Stimulated activated CD4-positive, alpha-beta T cell treated with anti-CD3 and anti-CD28 coated beads, Interleukin-12 subunit alpha, Interleukin-12 subunit beta, amount 100 ng/mL, for 24 hours (primary cell): ENCODE data around the gene ZFHX2.
A peak's percentile ranks its signal among the peaks of the same experiment; 100 is the strongest.

Source experiments
- DNase-seq, 2 experiments: peaks; one replicate each; pipeline ENCODE4 v3.0.0-alpha.2; 2020; ENCODE audit warnings: low read depth in 2 of 2

ZFHX2 gene

DNA sequence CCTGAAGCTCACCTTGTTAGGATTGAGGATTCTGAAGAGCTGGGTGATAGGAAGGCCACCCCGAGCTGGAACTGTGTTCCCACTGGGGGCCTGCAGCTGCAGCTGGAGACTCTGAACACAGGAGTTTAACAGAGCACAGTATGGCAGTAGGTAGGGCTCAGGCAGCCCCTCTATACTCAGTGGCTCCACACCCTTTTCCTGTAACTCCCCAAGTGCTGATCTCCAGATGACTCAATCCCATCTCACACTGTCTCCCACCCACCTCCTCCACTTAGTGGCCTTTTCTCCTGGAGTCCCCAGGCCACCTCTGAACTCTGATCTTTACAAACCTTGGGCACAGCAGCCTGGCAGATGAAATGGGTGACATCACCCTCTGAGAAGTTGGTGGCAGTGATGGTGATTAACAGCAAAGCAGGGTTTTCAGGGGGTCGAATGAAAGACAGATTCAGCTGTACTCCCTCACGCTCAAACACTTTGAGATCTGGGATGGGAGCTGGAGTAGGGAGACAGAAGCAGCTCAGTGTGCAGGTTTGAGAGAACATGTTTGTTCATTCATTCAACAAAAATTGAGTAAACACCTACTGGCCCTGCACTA, 8.5 kb upstream of the ZFHX2 start:
- DNase-seq: no peak

DNA sequence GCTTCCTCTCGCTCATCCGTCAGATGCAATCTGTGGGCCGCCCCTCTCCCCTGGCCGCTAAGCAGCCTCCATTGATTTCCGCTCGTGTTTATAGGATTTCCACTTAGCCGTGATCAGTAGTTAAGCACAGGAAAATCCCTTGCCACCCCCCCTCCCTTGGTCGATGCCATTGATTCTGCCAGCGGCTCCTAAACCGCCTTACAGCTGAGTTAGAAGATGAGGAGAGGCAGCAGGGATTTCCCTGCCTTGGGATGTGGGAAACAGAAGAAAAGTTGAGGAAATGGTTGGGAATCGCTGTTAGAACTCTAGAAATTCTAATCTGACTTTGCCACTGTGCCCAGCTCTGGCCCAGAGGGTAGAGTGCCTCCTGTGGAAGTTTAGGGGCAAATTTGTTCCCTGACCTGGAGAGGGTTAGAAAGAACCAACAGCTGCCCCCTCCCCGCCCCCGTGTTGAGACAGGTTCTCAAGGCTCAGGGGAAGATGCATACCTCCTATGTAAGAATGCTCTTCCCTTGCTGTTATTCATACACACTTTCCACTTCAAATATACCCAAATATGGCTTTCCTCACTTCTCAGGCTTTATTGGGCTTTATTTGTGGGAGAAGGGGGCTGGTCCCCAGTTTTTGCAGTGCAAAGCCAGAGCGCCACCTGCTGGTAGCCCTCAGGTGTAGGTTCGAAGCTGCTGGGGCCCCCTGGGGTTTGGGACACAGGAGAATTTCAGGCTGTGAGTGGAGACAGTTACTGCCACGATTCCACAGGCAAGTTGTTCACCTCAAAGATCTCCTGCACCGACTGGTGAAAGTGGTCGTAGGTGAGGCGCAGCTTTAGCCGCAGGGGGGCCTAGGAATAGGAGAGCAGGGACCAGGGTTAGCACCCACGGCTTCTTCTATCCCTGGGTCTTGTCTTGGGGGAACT, 7.7 kb upstream of the ZFHX2 start:
- peak in 1 of 2 experiments; percentile 63 for DNase-seq

DNA sequence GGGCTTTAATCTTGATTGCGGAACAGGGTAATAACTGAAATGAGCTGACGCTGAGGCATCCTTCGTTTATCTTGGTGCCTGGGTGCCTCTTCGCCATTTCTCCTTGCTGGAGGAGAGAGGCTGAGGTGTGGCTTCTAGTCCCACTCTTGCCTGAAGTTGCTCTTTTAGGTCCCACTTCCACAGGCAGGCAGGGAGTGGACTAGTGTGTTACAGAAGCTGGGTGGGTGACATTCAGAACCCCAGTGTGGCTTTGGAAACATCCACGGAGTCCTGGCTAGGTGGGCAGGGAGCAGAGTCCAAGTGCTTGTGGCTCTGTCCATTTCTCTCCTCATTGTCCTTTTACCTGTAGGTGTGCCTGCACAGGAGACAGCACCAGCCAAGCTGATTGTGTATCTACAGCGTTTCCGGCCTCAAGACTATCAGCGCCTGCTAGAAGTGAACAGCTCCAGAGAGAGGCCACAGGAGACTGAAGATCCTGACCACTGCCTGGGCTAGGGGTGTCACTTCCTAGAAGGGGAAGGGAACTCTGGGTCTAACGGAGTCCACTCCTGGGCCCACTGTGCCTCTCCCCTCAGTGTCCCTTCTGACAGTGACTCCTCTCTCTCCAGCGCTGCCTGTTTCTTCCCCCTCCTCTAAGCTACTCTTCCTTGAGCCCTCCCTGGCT, 6.9 kb upstream of the ZFHX2 start:
- DNase-seq: no peak

DNA sequence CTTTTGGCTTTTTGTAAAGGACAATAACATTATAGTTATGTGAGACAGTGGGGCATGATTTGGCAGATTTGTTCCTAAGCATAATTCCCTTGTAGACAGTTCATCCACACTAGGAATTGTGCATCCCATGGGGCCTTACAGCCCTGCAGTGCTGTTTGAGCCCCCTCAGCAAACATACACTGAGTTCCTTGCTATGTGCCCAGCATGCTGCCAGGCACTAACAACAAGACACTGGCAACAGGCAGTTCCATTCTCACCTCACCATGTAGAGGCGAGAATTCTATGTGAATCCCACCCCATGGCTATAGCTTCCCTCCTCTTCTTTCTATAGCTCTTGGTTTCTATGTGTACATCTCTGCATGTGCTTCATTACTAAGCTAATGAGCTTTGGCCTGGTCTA, 6.4 kb upstream of the ZFHX2 start:
- DNase-seq: no peak

DNA sequence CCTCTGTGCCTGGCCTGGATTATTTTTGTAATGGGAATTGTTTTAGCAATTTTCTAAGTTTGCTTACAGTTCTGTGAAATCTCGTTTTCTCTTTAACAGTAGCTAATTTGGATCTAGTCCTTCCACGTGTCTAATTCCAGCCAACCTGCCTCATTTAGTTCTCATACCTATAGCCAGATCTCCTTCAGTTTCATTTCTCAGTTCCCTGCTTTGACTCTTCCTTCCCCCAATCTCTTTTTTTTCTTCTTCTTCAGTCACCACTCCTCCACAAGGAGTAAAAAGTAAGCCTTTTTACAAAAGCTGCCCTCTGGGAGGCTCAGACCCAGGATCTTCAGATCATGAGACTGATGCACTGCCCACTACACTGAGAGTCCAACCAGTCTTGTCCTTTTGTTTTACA, 6.0 kb upstream of the ZFHX2 start:
- no peak for DNase-seq

DNA sequence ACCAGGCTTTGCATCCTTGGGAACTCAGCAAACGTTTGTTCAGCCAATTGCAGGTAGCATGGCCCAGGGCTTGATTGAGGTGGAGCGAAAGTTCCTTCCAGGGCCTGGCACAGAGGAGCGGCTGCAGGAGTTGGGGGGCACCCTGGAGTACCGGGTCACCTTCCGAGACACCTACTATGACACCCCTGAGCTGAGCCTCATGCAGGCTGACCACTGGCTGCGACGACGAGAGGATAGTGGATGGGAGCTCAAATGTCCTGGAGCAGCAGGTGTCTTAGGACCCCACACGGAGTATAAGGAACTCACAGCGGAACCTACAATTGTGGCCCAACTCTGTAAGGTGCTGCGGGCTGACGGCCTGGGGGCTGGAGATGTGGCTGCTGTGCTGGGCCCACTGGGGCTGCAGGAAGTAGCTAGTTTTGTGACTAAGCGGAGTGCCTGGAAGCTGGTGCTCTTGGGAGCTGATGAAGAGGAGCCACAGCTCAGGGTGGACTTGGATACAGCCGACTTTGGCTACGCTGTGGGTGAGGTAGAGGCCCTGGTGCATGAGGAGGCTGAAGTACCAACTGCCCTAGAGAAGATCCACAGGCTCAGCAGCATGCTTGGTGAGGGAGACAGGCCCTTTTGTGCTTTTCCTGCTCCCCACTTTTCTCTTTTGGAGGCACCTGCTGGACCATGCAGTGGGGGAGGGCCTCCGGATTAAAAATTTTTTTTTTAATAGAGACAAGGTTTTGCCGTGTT, 5.3 kb upstream of the ZFHX2 start:
- DNase-seq: no peak

DNA sequence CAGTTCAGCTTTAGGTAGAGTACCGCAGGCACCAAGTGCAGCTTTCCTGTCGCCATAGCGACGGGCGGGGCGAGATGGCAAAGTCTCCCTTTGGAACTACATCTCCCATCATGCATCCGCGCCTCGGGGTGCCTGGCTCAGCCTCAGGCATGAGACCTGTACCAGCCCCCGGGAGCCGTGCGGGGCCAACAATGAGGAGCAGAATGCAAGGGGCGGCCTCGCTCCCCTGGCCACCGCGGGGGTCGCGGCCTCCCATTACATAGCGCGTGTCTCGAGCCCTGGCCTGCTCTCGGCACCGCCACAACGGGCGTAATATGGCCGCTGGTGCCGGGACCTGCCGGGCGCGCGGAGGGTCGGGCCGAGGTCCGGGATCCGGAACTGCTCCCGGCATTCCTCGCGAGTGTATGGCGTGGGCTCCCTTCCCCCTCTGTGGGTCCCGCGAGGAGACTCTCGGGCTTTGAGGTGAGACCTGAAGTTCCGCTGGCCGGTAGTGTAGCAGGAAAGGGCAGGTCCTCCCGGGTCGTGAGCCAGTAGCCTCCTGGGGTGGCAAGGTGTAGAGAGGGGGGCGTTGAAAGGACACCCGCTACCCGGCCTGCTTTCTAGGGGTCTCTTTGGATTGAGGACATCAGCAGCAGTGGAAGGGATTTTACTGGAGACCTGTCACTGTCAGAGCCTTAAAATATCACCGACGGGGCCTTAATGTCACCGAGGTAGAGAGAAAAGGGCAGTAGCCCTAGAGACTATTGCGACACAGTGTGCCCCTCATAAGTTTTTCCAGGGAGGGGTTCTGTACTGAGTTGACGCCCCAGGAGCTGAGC, 4.5 kb upstream of the ZFHX2 start, which contains the start of gene THTPA:
THTPA (plus strand) TSS at position 390 of the 818 bp plus-strand sequence. CDS start 487 bp downstream, outside the sequence.
- peak; percentile 84 to 92 for DNase-seq

DNA sequence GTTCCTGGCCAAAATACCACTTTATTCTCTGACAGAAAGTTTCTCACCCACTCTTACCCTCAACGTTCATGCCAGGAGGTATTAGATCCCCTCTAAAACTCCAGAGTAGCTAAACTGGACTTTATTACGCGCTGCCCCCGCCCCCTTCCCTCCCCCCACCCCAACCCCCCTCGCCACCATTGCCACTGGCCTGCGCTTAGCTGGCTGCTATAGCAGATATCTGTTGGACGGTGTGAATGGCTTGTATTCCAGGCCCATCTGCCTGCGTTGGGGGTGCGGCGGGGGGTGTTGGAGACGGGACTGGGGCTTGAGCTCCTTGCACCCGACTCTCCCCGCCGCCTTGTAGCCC, 3.9 kb upstream of the ZFHX2 start:
- no peak for DNase-seq

DNA sequence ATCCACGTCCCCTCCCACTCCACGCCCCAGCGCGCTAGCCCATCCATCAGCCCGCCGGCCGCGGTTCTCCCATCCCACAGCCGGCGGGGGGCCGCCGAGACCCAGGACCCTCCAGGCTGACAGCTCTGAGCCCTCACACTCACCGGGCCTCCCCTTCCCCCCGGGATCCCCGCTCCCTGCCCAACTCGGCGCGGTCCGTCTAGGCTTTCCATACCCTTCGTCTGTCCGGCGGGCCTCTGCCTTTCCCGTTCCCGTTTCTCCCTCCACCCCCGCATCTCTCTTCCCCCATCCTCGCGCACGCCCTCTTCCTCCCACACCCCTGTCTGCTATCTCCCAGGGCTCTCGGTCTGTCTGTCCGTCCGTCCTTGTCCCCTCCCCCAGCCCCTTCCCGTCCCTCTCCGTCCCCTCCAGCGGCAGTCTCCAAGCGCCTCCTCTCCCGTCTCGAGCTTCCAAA, 726 bp downstream of the ZFHX2 start:
- no peak for DNase-seq

DNA sequence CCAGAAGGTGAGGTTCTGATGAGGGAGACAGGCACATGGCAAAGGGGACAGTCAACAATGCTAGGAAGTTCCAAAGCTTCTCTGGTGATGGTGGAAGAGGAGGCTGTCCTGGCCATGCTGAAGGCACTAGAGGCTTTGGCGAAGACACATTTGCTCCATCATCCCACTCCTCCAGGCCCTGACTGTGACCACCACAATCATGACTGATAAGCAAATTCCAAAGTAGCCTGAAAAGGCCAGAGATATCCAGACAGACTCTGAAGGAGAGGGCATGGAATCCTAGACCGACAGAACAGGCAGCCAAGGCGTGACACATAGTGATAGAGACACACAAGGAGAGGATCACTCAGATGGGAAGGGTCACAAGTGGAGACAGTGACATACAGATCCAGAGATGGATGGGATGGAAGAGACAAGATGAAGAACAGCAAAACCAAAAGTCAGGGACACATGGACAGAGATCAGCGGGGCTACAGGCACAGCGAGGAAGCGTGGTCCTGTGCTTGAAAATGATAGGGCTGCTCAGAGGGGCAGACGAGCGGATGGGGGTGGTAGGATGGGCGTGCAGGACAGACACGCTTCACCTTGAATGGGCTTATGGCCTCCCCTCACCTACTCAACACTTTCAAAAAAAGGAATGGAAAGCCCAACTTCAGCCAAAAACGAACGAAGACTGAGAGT, 1.3 kb downstream of the ZFHX2 start:
- DNase-seq: no peak

DNA sequence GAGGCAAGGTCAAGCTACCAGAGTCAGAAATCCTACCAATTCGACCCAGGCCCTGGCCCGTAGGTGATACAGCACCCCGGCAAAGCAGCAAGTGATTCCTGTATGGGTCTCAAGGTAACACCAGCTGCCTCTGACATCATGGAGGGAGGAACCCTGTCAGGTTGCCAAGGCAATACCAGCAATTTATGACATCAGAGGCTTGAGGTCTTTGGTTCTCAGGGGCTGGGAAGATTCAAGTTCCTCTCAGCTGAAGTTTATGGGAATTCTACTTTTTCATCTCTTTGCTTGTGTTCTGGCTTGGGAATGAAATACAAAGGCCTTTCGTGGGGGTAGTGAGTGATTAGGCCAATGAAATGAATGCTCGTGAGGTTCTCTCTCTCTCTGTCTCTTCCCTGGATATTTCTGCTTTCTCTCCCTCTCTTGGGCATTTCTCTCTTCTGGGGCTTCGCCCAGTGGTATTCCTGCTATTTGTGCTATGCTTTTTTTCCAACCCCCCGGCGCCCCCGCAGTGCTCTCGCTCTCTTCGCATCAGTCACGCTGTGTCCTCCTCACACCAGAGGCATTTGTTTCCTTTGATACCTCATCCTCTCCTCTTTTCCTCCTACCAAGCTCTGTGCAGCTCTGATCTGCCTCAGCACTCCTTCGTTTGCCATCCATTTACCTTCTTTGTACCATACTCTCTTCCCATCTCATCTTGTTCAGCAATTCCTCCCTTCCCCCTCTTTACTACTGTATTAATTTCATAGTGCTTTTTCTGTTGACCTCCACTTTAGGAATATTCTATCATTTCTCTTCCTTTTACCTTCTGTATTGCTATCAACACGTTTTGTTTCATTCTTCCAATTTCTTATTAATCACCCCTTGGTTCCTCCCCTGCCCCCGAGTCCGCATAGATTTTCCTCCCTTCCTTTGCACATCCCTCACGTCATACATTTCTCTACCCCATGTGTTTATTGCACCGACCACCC, 2.9 kb downstream of the ZFHX2 start:
- DNase-seq: no peak

DNA sequence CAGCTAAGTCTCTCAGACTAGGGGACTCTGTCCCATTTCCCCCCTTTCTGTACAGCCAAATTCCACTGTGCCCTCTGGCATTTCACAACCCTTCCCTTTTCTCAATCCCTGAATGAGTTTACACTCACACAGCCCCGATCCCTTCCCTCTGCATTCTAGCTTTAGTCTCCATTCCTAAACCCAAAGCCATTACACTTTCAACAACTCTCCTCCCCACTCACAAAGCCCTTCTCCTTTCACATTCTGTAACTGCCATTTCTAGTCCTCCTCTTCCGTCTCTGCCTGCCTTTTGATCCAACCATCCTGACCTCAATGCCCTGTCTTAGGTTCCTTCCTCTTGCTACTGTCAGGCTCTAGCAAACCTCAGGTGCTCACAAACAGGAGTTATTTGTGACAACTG, 3.6 kb downstream of the ZFHX2 start:
- no peak for DNase-seq

DNA sequence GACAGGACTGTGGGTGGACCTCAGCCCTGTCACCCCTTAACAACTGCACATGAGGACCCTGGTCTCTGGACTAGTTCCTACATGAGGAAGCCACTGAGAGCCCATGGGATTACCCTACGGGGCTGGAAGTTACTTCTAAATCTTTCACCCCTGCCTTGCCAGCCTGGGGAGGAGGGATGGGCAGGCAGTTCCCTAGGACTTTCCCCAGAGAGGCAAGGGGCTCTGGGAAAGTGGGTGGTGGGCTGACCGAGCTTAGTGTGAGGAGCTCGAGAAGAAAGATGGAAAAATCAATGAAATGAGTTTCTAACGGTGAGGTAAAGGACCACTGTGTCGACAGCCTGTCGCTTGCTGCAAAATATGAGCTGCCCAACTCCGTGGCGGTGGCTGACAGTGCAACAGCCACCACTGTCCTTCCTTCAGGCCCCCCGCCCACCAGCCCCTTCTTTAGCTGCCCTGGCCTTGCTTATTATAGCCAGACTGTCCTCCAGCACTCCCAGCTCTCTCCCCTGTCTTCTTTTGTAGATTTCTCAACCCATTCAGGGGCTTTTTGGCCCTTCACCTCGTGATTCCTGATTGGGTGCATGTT, 5.0 kb downstream of the ZFHX2 start:
- DNase-seq: no peak

DNA sequence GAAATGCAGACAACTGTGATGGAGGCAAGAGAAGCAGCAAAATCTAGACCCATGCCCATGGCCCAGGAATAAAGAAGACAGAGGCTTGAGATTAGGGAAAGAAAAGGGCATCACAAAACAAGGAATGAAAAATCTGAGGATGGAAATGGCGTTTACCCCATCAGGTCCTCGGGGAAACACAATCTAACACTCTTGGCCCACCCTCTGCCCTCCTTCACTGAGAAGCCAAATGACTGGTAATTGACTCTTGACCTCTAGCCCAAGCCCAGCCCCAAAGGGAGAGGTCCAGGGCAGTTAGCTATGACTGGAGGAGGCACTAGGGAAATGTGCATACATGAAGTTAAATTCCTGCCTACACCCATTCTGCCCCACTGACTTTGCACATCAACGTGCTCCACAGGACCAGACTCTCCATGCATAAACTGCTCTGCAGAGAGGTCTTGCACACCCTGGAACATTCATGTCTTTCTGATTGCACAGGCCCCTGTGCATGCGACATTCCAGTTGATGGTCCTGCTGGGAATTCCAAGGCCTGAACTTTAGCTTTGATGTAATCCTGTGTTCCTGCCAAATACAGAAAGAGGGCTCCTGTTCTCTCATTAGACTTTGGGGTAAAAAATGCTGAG, 5.7 kb downstream of the ZFHX2 start:
- DNase-seq: no peak

DNA sequence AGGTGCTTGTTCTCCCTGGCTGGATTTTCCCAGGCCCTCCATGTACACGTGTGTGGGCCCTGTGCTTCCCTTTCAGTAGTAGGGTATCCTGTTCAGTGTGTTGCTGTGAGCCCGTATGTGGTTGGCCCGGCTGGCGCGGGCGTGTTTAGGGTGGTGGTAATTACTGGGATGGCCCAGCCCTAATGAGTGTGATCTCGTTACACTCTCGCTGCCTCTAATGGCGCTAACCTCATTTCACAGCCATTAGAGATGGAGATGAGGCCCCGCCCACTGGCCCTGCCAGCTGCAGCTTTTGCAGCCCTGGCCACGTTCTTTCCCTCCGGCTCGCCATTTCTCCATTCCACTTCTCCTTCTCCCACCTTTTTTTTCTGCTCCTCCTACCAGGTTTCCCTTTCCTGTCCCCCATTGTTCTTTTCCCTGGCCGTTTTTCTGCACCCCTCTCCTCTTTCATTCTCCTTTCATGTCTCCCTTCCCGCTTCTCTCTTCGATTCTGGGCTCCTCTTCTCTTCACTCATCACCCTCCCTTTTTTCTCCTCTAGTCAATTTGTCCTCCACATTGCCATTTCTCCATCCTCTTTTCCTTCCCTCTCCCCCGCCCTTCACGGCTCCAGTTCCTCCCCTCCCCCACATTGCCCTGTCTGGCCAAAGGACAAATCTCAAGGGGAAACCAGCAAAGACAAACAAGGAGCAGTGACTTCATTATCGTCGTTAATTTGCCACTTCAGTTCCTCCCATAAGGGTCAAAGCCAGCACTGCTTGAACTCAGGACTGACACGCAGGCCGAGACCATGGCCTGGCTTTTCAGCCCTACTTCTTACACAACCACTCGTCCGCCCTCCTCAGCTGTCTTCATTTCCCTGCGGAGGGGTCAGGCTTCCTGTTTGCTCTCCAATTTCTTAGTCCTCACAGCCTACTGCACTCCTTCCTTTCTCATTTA, 6.8 kb downstream of the ZFHX2 start:
- no peak for DNase-seq

DNA sequence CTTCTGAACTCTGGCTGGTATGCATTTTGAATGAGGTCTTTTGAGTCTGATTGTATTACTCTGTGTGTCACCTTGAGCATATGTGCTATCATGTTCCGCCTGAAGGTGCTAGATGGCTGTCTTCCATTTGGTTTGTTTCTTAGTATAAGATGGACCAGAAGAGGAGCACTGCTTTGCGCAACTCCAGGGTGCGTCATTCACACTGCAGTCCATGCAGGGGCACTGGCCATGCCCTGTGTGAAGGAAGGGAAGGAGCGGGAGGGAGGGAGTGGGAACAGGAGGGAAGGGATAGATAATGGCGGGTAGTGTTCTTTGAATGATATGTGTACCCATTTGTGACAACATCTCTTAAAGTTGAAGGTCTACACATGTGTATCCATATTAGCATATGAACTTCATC, 8.2 kb downstream of the ZFHX2 start:
- no peak for DNase-seq

DNA sequence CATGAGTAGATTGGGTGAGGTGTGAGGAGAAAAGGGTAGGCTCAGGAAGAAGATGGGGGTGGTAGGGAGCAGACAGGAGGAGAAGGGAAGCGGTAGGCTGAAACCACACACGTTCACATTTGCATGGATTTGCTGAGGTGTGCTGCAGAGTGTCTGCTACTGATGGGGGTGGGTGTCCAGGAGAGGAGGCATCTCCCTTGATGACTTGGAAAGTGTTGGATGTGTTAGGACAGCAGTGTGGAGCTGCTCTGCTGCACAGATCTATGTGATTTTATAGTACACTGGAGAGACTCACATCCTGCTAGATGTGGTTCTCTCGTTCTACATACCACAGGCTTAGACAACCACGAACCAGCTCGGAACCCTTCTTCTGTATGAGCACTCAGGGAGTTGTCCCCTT, 9.3 kb downstream of the ZFHX2 start:
- DNase-seq: no peak

DNA sequence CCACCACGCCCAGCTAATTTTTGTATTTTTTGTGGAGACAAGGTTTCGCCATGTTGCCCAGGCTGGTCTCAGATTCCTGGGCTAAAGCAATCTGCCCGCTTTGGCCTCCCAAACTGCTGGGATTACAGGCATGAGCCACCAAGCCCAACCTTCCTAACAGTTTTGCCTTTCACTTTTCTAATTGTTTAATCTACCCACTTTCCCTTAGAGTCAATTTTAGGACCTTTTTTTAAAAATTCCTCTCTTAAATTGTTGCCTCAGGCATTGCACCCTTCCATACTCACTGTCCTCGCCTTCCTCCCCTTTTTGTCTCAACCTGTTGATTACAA, 11.5 kb downstream of the ZFHX2 start:
- no peak for DNase-seq
